ENCODE measurements around the gene MRPS18B.
"Not testable (repeated sequence)": the region's sequence is repeated elsewhere in the genome, so short reads cannot be mapped to it uniquely, and the experiment has no call there.

MRPS18B gene

GRCh38 chr6:30644769-30645168, 27.1 kb downstream of the MRPS18B start:
- no peak for DNase-seq

GRCh38 chr6:30645989-30646388, 28.3 kb downstream of the MRPS18B start:
- peak; percentile 22 for DNase-seq

GRCh38 chr6:30646450-30647241, 29.0 kb downstream of the MRPS18B start, which contains the start of gene C6orf136:
C6orf136 (plus strand) TSS chr6:30647133; CDS start chr6:30647232, 99 bp downstream.
- DNase-seq = peak; percentile 97

- peak; percentile 96 for DNase-seq
Measured at GRCh38 chr6:30647242-30648116, 29.8 kb downstream of the MRPS18B start.

GRCh38 chr6:30651143-30651542, 33.5 kb downstream of the MRPS18B start:
- DNase-seq = no peak

- no peak for DNase-seq
Measured at GRCh38 chr6:30654798-30655742, 37.4 kb downstream of the MRPS18B start.

GRCh38 chr6:30655743-30656094, 38.1 kb downstream of the MRPS18B start:
- no peak for DNase-seq

GRCh38 chr6:30656513-30656912, 38.9 kb downstream of the MRPS18B start:
- no peak for DNase-seq

- DNase-seq = no peak
Measured at GRCh38 chr6:30657454-30657853, 39.8 kb downstream of the MRPS18B start.

GRCh38 chr6:30657922-30658321, 40.3 kb downstream of the MRPS18B start:
- DNase-seq = not testable (repeated sequence)

GRCh38 chr6:30664994-30665767, 47.5 kb downstream of the MRPS18B start:
- no peak for DNase-seq

GRCh38 chr6:30666300-30666699, 48.7 kb downstream of the MRPS18B start:
- DNase-seq = not testable (repeated sequence)

GRCh38 chr6:30670760-30671527, 53.3 kb downstream of the MRPS18B start:
- DNase-seq = no peak

GRCh38 chr6:30672445-30673253, 55.0 kb downstream of the MRPS18B start, which contains the start of gene DHX16:
DHX16 (minus strand) TSS chr6:30673006; CDS start chr6:30672841, 165 bp downstream.
- DNase-seq = peak; percentile 99
